ENCODE results near the gene GPR146. TPM values are rescaled to one million over a fixed set of nuclear protein-coding genes. Genes with fewer than 3 reads are reported as not detected.

The GPR146 gene
- total and polyA plus RNA-seq, 10 donors = 3.9 to 19.2 (median 10.1) TPM

DNA sequence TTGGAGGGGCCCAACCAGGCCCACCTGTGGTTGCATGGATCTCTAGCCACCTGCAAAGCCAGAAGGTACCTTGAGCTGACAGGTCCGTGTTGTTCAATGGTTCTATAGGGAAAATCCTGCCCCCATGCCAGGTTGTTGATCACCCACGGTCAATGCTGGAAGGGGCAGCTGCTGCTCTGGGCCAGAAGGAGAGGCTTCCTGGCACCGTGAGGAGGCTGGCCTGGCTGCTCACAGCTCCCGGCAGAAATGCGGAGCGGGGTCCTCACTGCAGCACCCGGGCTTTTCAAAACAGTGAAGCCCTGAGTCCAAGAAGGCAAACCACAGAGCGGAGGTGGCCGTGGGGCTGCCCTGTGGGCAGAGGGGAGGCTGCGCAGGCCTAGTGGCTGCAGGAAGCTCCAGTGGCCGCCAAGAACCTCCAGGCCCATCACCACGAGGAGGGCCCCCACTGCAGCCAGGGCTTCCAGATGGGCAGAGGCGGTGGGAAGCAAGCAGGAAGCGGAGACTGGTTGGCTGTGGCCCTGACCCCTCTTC lies 25.0 kb upstream of the GPR146 start:
- H3K4me3 ChIP-seq = no peak overlapping the region
- H3K4me1 ChIP-seq = peaks cover 5 to 29% (median 14%) of the 10 kb centered on the region in 6 donors
- WGBS, 5 donors = 80 to 90% (median 86%) methylated on average over 11 to 14 of the region's 14 CpGs
- peak; percentile 73 for DNase-seq
- peaks cover 0 to 44% (median 4%) of the 10 kb centered on the region in 6 donors for H3K36me3 ChIP-seq
- no peak overlapping the region for H3K27ac ChIP-seq
- TF ChIP-seq POLR2AphosphoS5 (IDR thresholded peaks at IDR 0.05) (no peak), POLR2A (IDR thresholded peaks at IDR 0.05) (no peak)
- TF ChIP-seq, protein P1, sequence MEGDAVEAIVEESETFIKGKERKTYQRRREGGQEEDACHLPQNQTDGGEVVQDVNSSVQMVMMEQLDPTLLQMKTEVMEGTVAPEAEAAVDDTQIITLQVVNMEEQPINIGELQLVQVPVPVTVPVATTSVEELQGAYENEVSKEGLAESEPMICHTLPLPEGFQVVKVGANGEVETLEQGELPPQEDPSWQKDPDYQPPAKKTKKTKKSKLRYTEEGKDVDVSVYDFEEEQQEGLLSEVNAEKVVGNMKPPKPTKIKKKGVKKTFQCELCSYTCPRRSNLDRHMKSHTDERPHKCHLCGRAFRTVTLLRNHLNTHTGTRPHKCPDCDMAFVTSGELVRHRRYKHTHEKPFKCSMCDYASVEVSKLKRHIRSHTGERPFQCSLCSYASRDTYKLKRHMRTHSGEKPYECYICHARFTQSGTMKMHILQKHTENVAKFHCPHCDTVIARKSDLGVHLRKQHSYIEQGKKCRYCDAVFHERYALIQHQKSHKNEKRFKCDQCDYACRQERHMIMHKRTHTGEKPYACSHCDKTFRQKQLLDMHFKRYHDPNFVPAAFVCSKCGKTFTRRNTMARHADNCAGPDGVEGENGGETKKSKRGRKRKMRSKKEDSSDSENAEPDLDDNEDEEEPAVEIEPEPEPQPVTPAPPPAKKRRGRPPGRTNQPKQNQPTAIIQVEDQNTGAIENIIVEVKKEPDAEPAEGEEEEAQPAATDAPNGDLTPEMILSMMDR (IDR thresholded peaks at IDR 0.05 in 8 of 11, conservative IDR thresholded peaks at IDR 0.05 in 3 of 11) = no peak
- intact Hi-C loops (cut with DNase I; ENCODE audit: low total_unique reads) = no loop called here
- H3K27me3 ChIP-seq (replicated peaks in 1 of 7) = no peaks in the 10 kb centered on the region
- H3K9me3 ChIP-seq = peaks cover 0 to 16% (median 4%) of the 10 kb centered on the region in 8 donors

DNA sequence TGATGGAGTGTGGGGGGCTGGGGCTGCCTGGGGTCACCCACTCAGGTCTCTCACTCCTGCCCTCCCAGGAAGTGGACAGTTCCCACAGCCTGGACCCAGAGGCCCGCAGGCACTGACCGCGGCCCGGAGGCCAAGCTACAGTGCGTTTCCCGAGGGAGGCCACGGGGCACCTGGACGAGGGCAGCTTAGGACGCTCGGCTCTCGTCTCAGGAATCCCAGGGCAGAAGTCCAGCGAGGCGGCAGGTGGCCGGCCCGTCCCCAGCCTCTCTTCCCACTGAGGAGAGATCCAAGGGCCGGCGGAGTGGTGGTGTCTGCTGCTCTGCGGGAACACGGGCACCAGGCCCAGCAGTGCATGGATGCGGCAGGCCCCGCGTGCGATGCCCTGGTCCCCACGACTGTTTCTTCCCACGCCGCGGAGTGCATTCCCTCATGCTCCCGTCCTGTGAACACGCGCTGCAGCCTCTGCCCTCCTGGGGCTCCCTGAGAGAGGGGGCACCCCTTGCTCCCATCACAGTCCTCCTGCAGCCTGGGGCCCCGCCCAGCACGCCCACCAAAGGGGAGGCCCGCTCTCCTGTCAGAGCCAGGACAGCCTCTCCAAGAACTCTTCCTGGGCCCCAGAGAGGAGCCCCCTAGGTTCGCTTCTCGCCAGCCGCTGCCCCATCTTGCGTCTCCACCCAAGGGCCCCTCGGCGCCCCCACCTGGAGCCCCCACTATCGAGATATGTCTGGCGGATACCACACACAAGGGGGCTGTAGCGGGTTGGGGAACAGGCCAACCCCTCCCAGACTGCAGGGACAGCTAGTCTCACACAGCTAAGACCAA lies 24.3 kb upstream of the GPR146 start:
- Histone ChIP-seq H3K9me3 (peaks cover 0 to 16% (median 4%) of the 10 kb centered on the region in 8 donors), H3K4me1 (peaks cover 5 to 36% (median 20%) of the 10 kb centered on the region in 6 donors), H3K27me3 (replicated peaks in 1 of 7) (no peaks in the 10 kb centered on the region), H3K36me3 (peaks cover 0 to 47% (median 4%) of the 10 kb centered on the region in 6 donors), H3K27ac (no peak overlapping the region), H3K4me3 (no peak overlapping the region)
- TF ChIP-seq, protein P1 (IDR thresholded peaks at IDR 0.05 in 8 of 11, conservative IDR thresholded peaks at IDR 0.05 in 3 of 11) = peak in 1 of 11 experiments; percentile 0
- no peak for TF ChIP-seq POLR2A (IDR thresholded peaks at IDR 0.05)
- DNase-seq = peak; percentile 75
- intact Hi-C loops (cut with DNase I; ENCODE audit: low total_unique reads) = no loop called here
- WGBS, 5 donors = 94 to 98% (median 95%) methylated on average over 15 to 42 of the region's 42 CpGs

DNA sequence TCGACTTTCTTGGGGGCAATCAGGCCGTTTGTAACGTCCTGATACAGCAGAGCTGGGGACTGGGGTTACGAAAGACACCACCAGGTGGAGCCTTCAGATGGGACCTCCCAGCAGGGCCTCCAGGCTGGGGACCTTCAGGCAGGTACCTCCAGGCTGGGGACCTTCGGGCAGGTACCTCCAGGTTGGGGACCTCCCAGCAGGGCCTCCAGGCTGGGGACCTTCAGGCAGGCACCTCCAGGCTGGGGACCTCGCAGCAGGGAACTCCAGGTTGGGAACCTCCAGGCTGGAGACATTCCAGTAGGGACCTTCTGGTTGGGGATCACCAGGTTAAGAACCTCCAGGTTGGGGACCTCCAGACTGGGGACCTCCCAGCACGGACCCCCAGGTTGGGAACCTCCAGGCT lies 23.5 kb upstream of the GPR146 start:
- peak; percentile 59 for DNase-seq
- intact Hi-C loops (cut with DNase I; ENCODE audit: low total_unique reads) = no loop called here
- Histone ChIP-seq H3K9me3 (peaks cover 0 to 16% (median 4%) of the 10 kb centered on the region in 8 donors), H3K4me1 (peaks cover 5 to 44% (median 29%) of the 10 kb centered on the region in 6 donors), H3K27ac (no peak overlapping the region), H3K27me3 (replicated peaks in 1 of 7) (no peaks in the 10 kb centered on the region), H3K36me3 (peaks cover 0 to 55% (median 6%) of the 10 kb centered on the region in 6 donors), H3K4me3 (no peak overlapping the region)
- no peak for TF ChIP-seq POLR2AphosphoS5 (IDR thresholded peaks at IDR 0.05)
- TF ChIP-seq, protein P1 (IDR thresholded peaks at IDR 0.05 in 8 of 11, conservative IDR thresholded peaks at IDR 0.05 in 3 of 11) = peak in 5 of 11 experiments; percentile 22 to 44 (median 35)
- WGBS, 5 donors = 78 to 95% (median 82%) methylated on average over 6 to 7 of the region's 7 CpGs

DNA sequence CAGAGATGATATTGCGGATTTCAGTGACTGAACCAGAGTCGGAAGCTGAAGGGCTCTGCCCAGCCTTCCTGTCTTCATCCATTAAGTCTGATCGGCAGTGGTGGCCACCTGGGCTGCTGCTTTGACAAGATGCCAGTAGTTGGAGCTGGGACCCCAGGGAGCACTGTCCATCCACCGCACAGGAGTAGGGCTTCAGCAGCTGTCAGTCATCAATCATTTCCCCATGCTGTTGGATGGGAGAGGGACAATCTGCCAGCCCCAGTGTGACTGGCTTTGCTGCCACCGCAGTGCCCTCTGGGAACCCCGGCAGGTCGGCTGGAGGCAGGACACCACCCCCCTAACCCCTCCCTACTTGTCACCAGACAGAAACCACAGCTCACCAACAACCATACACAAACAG lies 23.0 kb upstream of the GPR146 start:
- H3K4me3 ChIP-seq = no peak overlapping the region
- no peaks in the 10 kb centered on the region for H3K27me3 ChIP-seq (replicated peaks in 1 of 7)
- H3K27ac ChIP-seq = no peak overlapping the region
- peaks cover 0 to 16% (median 4%) of the 10 kb centered on the region in 8 donors for H3K9me3 ChIP-seq
- 91 to 96% (median 93%) methylated on average over 4 to 7 of the region's 7 CpGs for WGBS, 5 donors
- H3K36me3 ChIP-seq = peaks cover 0 to 60% (median 11%) of the 10 kb centered on the region in 6 donors
- intact Hi-C loops (cut with DNase I; ENCODE audit: low total_unique reads) = no loop called here
- TF ChIP-seq POLR2AphosphoS5 (IDR thresholded peaks at IDR 0.05) (no peak), POLR2A (IDR thresholded peaks at IDR 0.05) (no peak)
- TF ChIP-seq, protein P1 (IDR thresholded peaks at IDR 0.05 in 8 of 11, conservative IDR thresholded peaks at IDR 0.05 in 3 of 11) = no peak
- peak; percentile 66 for DNase-seq
- peaks cover 10 to 50% (median 34%) of the 10 kb centered on the region in 6 donors for H3K4me1 ChIP-seq
